Panc1 (cell line): ENCODE data around the gene HOXB3. TPM values are rescaled to one million over a fixed set of nuclear protein-coding genes. Genes with fewer than 3 reads are reported as not detected.

Source experiments
- ATAC-seq: fragments of 200-7000 bp; cut with Tn5 transposase; 2 replicates; pipeline ENCODE4 v1.9.1; 2020; ENCODE audit warnings: mild to moderate bottlenecking, moderate library complexity
- BruUV-seq: library from RNA; stranded (reverse); fragments of 400-500 nt; replicated peaks from 2 replicates; lab custom pipeline; 2021; lab: Mats Ljungman, UMichigan
- CTCF ChIA-PET: fragments of 300-600 bp; sonication (Branson Sonifier 250); formaldehyde crosslinking; loops from one replicate; lab custom pipeline; 2022; ENCODE audit warnings: antibody characterized with exemption; lab: Charles Lee
- POLR2A ChIA-PET: fragments of 300-600 bp; sonication (Branson Sonifier 250); formaldehyde crosslinking; loops from one replicate; lab custom pipeline; 2022; ENCODE audit warnings: antibody characterized with exemption; lab: Charles Lee
- DNase-seq: peaks from one replicate; pipeline ENCODE4 v3.0.0-alpha.2; 2010; ENCODE audit warnings: low read depth, low spot score
- H3K27ac ChIP-seq: 2 replicates; pipeline ENCODE4 v1.5.1; 2011; ENCODE audit warnings: mild to moderate bottlenecking, low read length, inconsistent platforms
- H3K27me3 ChIP-seq: fragments of 200-500 bp; sonication (Bioruptor generic); 2 replicates; pipeline ENCODE4 v1.6.0; 2014; ENCODE audit warnings: low read length, inconsistent platforms; ENCODE audit not compliant: control insufficient read depth, insufficient read depth
- H3K36me3 ChIP-seq: fragments of 200-500 bp; sonication (Bioruptor generic); 2 replicates; pipeline ENCODE4 v1.5.1; 2014; ENCODE audit warnings: inconsistent platforms, mild to moderate bottlenecking, low read length, moderate library complexity; ENCODE audit not compliant: control insufficient read depth, insufficient read depth
- H3K4me1 ChIP-seq: 2 replicates; pipeline ENCODE4 v1.5.1; 2011; ENCODE audit warnings: inconsistent platforms, mild to moderate bottlenecking, low read length, moderate library complexity; ENCODE audit not compliant: control insufficient read depth, insufficient read depth
- H3K4me3 ChIP-seq, 2 experiments: 2 replicates each; pipeline ENCODE4 v1.5.1; 2011 to 2012; ENCODE audit warnings: low read depth in 2 of 2, low read length in 2 of 2, mild to moderate bottlenecking in 2 of 2, inconsistent platforms in 1 of 2, moderate library complexity in 1 of 2
- H3K9me3 ChIP-seq: fragments of 200-500 bp; sonication (Bioruptor generic); 2 replicates; pipeline ENCODE4 v1.5.1; 2014; ENCODE audit warnings: low read depth, mild to moderate bottlenecking, inconsistent platforms, low read length, moderate library complexity; ENCODE audit not compliant: control insufficient read depth, insufficient read depth
- CTCF ChIP-seq: fragments of 450-650 bp; IDR thresholded peaks from 2 replicates; pipeline ENCODE4 v1.5.1; 2017; ENCODE audit warnings: mild to moderate bottlenecking
- POLR2AphosphoS5 ChIP-seq: IDR thresholded peaks from 2 replicates; pipeline ENCODE4 v1.6.1; 2012; ENCODE audit warnings: mild to moderate bottlenecking, low read depth, low read length, moderate library complexity
- REST ChIP-seq, 2 experiments: IDR thresholded peaks; 2 replicates each; pipeline ENCODE4 v1.6.1; 2011 to 2012; ENCODE audit warnings: low read depth in 2 of 2, control low read depth in 1 of 2, low read length in 1 of 2, mild to moderate bottlenecking in 1 of 2, moderate library complexity in 1 of 2; ENCODE audit not compliant: insufficient read depth in 1 of 2
- SIN3A ChIP-seq: IDR thresholded peaks from 2 replicates; pipeline ENCODE4 v1.6.1; 2012; ENCODE audit warnings: low read depth, mild to moderate bottlenecking, low read length, moderate library complexity, borderline replicate concordance; ENCODE audit not compliant: insufficient read depth
- in situ Hi-C: cut with HindIII; loops from 2 replicates; pipeline ENCODE4 v1.10.0; 2016; ENCODE audit warnings: low sequenced_read_pairs, low pct_unique_long_range_greater_than_20kb
- intact Hi-C: fragments of 100-400 bp; cut with micrococcal nuclease; formaldehyde crosslinking; loops from one replicate; pipeline ENCODE4 v1.10.0; 2022; ENCODE audit not compliant: unreplicated experiment
- total RNA-seq: library from RNA; stranded (reverse); gene quantifications from one replicate; pipeline ENCODE4 v1.2.1, GENCODE V29; 2021; ENCODE audit not compliant: unreplicated experiment

HOXB3 gene
- total RNA-seq, 1 experiment from 2014 or later, result 127 TPM

- no peaks in the 10 kb centered on the region for H3K9me3 ChIP-seq
- peaks cover 12% of the 10 kb centered on the region for H3K36me3 ChIP-seq
- in situ Hi-C loops, result no loop called here
- H3K27ac ChIP-seq, result peak overlapping the region; percentile 97
- TF ChIP-seq CTCF (no peak), POLR2AphosphoS5 (no peak; the same call in 1 of the 2 replicates), SIN3A (0 out of 2 replicates have a peak, but pooled peaks have one; percentile 69), REST (IDR thresholded peaks at IDR 0.05; ENCODE audit: insufficient read depth in 1 of 2, low read depth in 2 of 2, low read length in 1 of 2) (no peak)
- intact Hi-C loops, result loop anchor here (1.0 kb wide), 1 partner anchor 36 kb away; no protein-coding TSS in a partner anchor
- peak overlapping the region; percentile 70 to 99 for H3K4me3 ChIP-seq
- no peak for ATAC-seq
- DNase-seq, result no peak
- H3K27me3 ChIP-seq, result no peaks in the 10 kb centered on the region
- peaks cover 88% of the 10 kb centered on the region for H3K4me1 ChIP-seq
- ChIA-PET POLR2A (interaction anchor here (0.7 to 1.2 kb wide), 3 partner anchors 8 to 113 kb away, joined by 3 to 4 read pairs (median 3); no protein-coding TSS in a partner anchor), CTCF (no interaction called here)
- no TSS peak for BruUV-seq
Observed at GRCh38 chr17:48574505-48575065, 15.5 kb downstream of the HOXB3 start.

- peaks cover 97% of the 10 kb centered on the region for H3K4me1 ChIP-seq
- DNase-seq, result no peak
- H3K9me3 ChIP-seq, result no peaks in the 10 kb centered on the region
- no peaks in the 10 kb centered on the region for H3K27me3 ChIP-seq
- H3K4me3 ChIP-seq, result peak overlapping the region; percentile 22 to 99; a peak in 3 of 4 replicates
- H3K27ac ChIP-seq, result peak overlapping the region; percentile 97
- BruUV-seq, result no TSS peak
- POLR2A ChIA-PET, result interaction anchor here (0.7 kb wide), 1 partner anchor 16 kb away, joined by 3 read pairs; no protein-coding TSS in a partner anchor
- CTCF ChIA-PET, result no interaction called here
- intact Hi-C loops (no loop called here), in situ Hi-C loops (no loop called here)
- TF ChIP-seq SIN3A, result no peak
- no peak; the same call in 1 of the 2 replicates for ATAC-seq
- peaks cover 15% of the 10 kb centered on the region for H3K36me3 ChIP-seq
Observed at GRCh38 chr17:48571826-48572417, 18.1 kb downstream of the HOXB3 start.
